Osteoblast (primary cell): ENCODE data around the gene ALOX5AP. TPM values are rescaled to one million over a fixed set of nuclear protein-coding genes. Genes with fewer than 3 reads are reported as not detected.

ENCODE experiments used
- DNase-seq: peaks from one replicate; pipeline ENCODE4 v3.0.0; 2011; ENCODE audit warnings: low spot score, mixed read lengths; ENCODE audit not compliant: insufficient read length; ENCODE audit errors: missing footprints
- H2AFZ ChIP-seq: 2 replicates; pipeline ENCODE4 v1.6.0; 2011; ENCODE audit warnings: mild to moderate bottlenecking, low read length
- H3K27ac ChIP-seq: 2 replicates; pipeline ENCODE4 v1.5.1; 2011; ENCODE audit warnings: mild to moderate bottlenecking, low read depth, low read length, moderate library complexity
- H3K27me3 ChIP-seq: 2 replicates; pipeline ENCODE4 v1.6.0; 2012; ENCODE audit warnings: mild to moderate bottlenecking, control low read depth, inconsistent platforms, low read length, moderate library complexity; ENCODE audit not compliant: insufficient read depth
- H3K36me3 ChIP-seq: 2 replicates; pipeline ENCODE4 v1.5.1; 2011; ENCODE audit warnings: mild to moderate bottlenecking, low read length, control low read depth, moderate library complexity; ENCODE audit not compliant: insufficient read depth
- H3K4me1 ChIP-seq: 2 replicates; pipeline ENCODE4 v1.5.1; 2011; ENCODE audit warnings: mild to moderate bottlenecking, low read length, control low read depth, moderate library complexity; ENCODE audit not compliant: insufficient read depth
- H3K4me2 ChIP-seq: 2 replicates; pipeline ENCODE4 v1.6.0; 2011; ENCODE audit warnings: mild to moderate bottlenecking, low read length; ENCODE audit not compliant: insufficient read depth
- H3K4me3 ChIP-seq: fragments of 200-600 bp; sonication (generic); 3 replicates; pipeline ENCODE4 v1.5.1; 2012; ENCODE audit warnings: mild to moderate bottlenecking, low read length, inconsistent platforms; ENCODE audit not compliant: insufficient read depth
- H3K79me2 ChIP-seq: 2 replicates; pipeline ENCODE4 v1.6.0; 2012; ENCODE audit warnings: mild to moderate bottlenecking, low read length, control low read depth, inconsistent platforms; ENCODE audit not compliant: insufficient read depth
- H3K9me3 ChIP-seq: 2 replicates; pipeline ENCODE4 v1.5.1; 2011; ENCODE audit warnings: low read depth, low read length, control low read depth
- H4K20me1 ChIP-seq: 2 replicates; pipeline ENCODE4 v1.6.0; 2012; ENCODE audit warnings: mild to moderate bottlenecking, low read length, control low read depth; ENCODE audit not compliant: insufficient read depth
- CTCF ChIP-seq: IDR thresholded peaks from 2 replicates; pipeline ENCODE4 v1.5.1; 2011; ENCODE audit warnings: mild to moderate bottlenecking, low read depth, low read length, moderate library complexity; ENCODE audit errors: extremely low read depth
- total RNA-seq: library from RNA; depleted of rRNA; stranded (reverse); fragments of >200 nt; gene quantifications from 2 replicates; pipeline ENCODE4 v1.2.3, GENCODE V29; 2012

The ALOX5AP gene
- total RNA-seq, 1 donor, result not detected

- Histone ChIP-seq H3K4me3 (peak overlapping the region; percentile 57), H3K4me2 (peak overlapping the region; percentile 79)
- DNase-seq, result no peak
Measured at GRCh38 chr13:30697177-30697953, 38.0 kb upstream of the ALOX5AP start.

GRCh38 chr13:30697996-30698401 lies 37.3 kb upstream of the ALOX5AP start:
- Histone ChIP-seq H3K79me2 (no peaks in the 10 kb centered on the region), H2AFZ (peak overlapping the region; percentile 70), H3K4me1 (peaks cover 24% of the 10 kb centered on the region)

More at GRCh38 chr13:30697177-30697953, 38.0 kb upstream of the ALOX5AP start:
- Histone ChIP-seq H3K36me3 (no peaks in the 10 kb centered on the region), H3K27ac (peak overlapping the region; percentile 81), H4K20me1 (no peaks in the 10 kb centered on the region), H3K27me3 (no peaks in the 10 kb centered on the region), H3K4me1 (peaks cover 24% of the 10 kb centered on the region), H3K79me2 (no peaks in the 10 kb centered on the region), H3K9me3 (no peaks in the 10 kb centered on the region), H2AFZ (peak overlapping the region; percentile 70)
- TF ChIP-seq CTCF, result no peak

GRCh38 chr13:30698488-30699005 lies 36.8 kb upstream of the ALOX5AP start:
- Histone ChIP-seq H3K27me3 (peaks cover 2% of the 10 kb centered on the region), H4K20me1 (no peaks in the 10 kb centered on the region), H3K4me2 (peak overlapping the region; percentile 79), H3K4me1 (peaks cover 24% of the 10 kb centered on the region), H2AFZ (peak overlapping the region; percentile 70), H3K36me3 (no peaks in the 10 kb centered on the region), H3K9me3 (no peaks in the 10 kb centered on the region), H3K27ac (peak overlapping the region; percentile 81), H3K4me3 (peak overlapping the region; percentile 57), H3K79me2 (no peaks in the 10 kb centered on the region)
- no peak for TF ChIP-seq CTCF
- no peak for DNase-seq

More at GRCh38 chr13:30697996-30698401, 37.3 kb upstream of the ALOX5AP start:
- H3K9me3 ChIP-seq, result no peaks in the 10 kb centered on the region
- no peak for TF ChIP-seq CTCF
- DNase-seq, result peak; percentile 58
- peaks cover 1% of the 10 kb centered on the region for H3K27me3 ChIP-seq
- no peaks in the 10 kb centered on the region for H3K36me3 ChIP-seq
- peak overlapping the region; percentile 79 for H3K4me2 ChIP-seq
- no peaks in the 10 kb centered on the region for H4K20me1 ChIP-seq
- H3K27ac ChIP-seq, result peak overlapping the region; percentile 81
- H3K4me3 ChIP-seq, result peak overlapping the region; percentile 57

- H4K20me1 ChIP-seq, result no peaks in the 10 kb centered on the region
- no peak for TF ChIP-seq CTCF
- H3K4me2 ChIP-seq, result no peak overlapping the region
- H3K9me3 ChIP-seq, result no peaks in the 10 kb centered on the region
- H3K27ac ChIP-seq, result no peak overlapping the region
- DNase-seq, result no peak
- H3K4me3 ChIP-seq, result no peak overlapping the region
- peaks cover 24% of the 10 kb centered on the region for H3K4me1 ChIP-seq
- no peaks in the 10 kb centered on the region for H3K79me2 ChIP-seq
- no peak overlapping the region for H2AFZ ChIP-seq
- H3K27me3 ChIP-seq, result peaks cover 6% of the 10 kb centered on the region
- no peaks in the 10 kb centered on the region for H3K36me3 ChIP-seq
Measured at GRCh38 chr13:30700364-30700763, 35.0 kb upstream of the ALOX5AP start.
